Prostate gland (tissue), 2 donors: ENCODE results near the gene E2F6.

Source experiments
- POLR2A ChIP-seq: fragments of 450-650 bp; IDR thresholded peaks from one replicate; pipeline ENCODE4 v1.6.1; 2016; ENCODE audit warnings: antibody characterized with exemption, mild to moderate bottlenecking
- POLR2AphosphoS5 ChIP-seq: sonication (generic); formaldehyde crosslinking; IDR thresholded peaks from one replicate; pipeline ENCODE4 v1.6.1; 2017; ENCODE audit warnings: antibody characterized with exemption
- TF ChIP-seq, protein P1 (sequence below), 4 experiments: fragments of 200-600 bp in 2 of 4; fragments of 450-650 bp in 2 of 4; sonication (generic) in 2 of 4; IDR thresholded peaks; 1 replicate in 3 of 4; 2 replicates in 1 of 4; pipeline ENCODE4 v1.5.1; 2016 to 2019; ENCODE audit warnings: antibody characterized with exemption in 4 of 4, mild to moderate bottlenecking in 2 of 4, moderate library complexity in 2 of 4

DNA sequence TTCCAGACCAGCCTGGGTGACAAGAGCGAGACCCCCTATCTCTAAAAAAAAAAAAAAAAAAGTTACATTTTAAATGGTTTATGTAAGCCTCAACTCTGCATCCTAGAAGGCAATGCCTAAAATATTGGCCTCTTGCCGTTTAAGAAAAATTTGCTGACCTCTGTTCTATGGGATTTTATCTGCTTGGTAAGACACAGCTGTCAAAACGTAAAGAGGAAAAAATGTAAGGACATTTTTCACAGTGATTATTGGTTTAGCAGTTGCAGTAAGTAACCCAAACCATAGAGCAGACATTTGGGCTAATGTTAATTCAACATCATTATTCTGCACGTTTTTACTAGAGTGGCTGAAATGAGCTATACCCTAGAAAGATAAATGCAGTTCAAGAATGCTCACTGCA, 14.4 kb upstream of the E2F6 start:
- TF ChIP-seq POLR2A (no peak), POLR2AphosphoS5 (no peak)
- TF ChIP-seq, protein P1, sequence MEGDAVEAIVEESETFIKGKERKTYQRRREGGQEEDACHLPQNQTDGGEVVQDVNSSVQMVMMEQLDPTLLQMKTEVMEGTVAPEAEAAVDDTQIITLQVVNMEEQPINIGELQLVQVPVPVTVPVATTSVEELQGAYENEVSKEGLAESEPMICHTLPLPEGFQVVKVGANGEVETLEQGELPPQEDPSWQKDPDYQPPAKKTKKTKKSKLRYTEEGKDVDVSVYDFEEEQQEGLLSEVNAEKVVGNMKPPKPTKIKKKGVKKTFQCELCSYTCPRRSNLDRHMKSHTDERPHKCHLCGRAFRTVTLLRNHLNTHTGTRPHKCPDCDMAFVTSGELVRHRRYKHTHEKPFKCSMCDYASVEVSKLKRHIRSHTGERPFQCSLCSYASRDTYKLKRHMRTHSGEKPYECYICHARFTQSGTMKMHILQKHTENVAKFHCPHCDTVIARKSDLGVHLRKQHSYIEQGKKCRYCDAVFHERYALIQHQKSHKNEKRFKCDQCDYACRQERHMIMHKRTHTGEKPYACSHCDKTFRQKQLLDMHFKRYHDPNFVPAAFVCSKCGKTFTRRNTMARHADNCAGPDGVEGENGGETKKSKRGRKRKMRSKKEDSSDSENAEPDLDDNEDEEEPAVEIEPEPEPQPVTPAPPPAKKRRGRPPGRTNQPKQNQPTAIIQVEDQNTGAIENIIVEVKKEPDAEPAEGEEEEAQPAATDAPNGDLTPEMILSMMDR (IDR thresholded peaks at IDR 0.05) = no peak
